Raji (cell line): ENCODE measurements around the gene DDX49.

Experiments
- POLR2A ChIP-seq: IDR thresholded peaks from 2 replicates; pipeline ENCODE4 v1.6.1; 2011; ENCODE audit warnings: low read depth, low read length, control low read depth; ENCODE audit not compliant: insufficient read depth

The DDX49 gene

GRCh38 chr19:18969931-18970659 is 50.6 kb downstream of the DDX49 start:
- no peak for TF ChIP-seq POLR2A

DNA sequence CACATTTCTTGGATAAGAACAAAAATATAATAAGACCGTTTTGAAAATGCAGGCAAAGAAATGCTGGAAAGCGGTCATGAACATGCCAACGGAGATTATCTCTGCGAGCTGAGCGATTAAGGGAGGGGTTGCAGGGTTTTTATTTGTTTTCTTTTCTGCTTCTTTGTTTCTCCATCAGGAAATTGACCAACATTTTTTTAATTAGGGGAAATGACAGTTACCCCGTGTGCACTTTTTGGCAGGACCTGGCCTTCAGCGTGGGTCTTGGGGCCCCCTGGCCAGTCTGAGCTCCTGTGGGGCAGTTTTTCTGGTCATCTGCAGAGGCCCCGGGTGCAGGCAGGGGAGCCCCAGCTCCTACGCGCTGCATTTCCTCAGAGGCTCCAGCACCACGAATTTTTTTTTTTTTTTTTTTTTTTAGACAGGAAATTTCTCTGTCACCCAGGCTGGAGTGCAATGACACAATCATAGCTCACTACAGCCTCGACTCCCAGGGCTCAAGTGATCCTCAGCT is 52.8 kb downstream of the DDX49 start:
- no peak for TF ChIP-seq POLR2A

DNA sequence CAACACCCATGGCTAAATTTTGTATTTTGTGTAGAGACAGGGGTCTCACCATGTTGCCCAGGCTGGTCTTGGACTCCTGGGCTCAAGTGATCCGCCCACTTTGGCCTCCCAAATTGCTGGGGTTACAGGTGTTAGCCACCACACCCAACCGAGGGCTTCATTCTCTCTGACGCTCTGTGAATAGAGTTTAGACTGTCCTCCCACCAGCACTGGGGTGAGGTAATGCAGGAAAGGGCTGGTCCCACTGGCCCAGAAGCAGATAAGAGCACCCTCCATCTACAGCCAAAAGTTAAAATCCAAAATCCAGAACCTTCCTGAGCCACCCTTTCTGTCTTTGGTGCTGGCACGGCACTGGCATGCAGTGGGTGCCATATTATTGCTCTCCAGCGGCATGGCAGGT is 53.3 kb downstream of the DDX49 start:
- TF ChIP-seq POLR2A: no peak

DNA sequence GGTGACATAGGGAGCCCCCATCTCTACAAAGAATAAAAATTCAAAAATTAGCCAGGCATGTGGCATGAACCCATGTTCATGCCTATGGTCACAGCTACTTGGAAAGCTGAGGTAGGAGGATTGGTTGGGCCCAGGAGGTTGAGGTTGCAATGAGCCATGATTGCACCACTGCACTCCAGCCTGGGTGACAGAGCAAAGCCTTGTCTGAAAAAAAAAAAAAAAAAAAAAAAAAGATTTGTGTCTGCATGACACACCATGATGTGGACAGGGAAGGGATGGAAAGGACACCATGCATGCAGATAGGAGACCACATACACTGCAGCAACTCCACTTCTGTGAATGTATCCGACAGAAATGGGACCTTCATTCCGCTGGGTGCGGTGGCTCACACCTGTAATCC is 55.5 kb downstream of the DDX49 start:
- TF ChIP-seq POLR2A: no peak

GRCh38 chr19:18975869-18976268 is 56.4 kb downstream of the DDX49 start:
- no peak for TF ChIP-seq POLR2A
